Panc1 (cell line): ENCODE results near the gene MFSD6L.

ENCODE experiments used
- CTCF ChIP-seq: fragments of 450-650 bp; IDR thresholded peaks from 2 replicates; pipeline ENCODE4 v1.5.1; 2017; ENCODE audit warnings: mild to moderate bottlenecking
- SIN3A ChIP-seq: IDR thresholded peaks from 2 replicates; pipeline ENCODE4 v1.6.1; 2012; ENCODE audit warnings: low read depth, mild to moderate bottlenecking, low read length, moderate library complexity, borderline replicate concordance; ENCODE audit not compliant: insufficient read depth
- TCF7L2 ChIP-seq: IDR thresholded peaks from 2 replicates; pipeline ENCODE4 v1.6.1; 2011; ENCODE audit warnings: mild to moderate bottlenecking, low read depth, low read length, inconsistent platforms

GRCh38 chr17:8844229-8845218 is 45.4 kb upstream of the MFSD6L start:
- TF ChIP-seq CTCF: no peak
- TF ChIP-seq SIN3A: no peak
- no peak for TF ChIP-seq TCF7L2
